ENCODE results near the gene FGF3. TPM values are rescaled to one million over a fixed set of nuclear protein-coding genes. Genes with fewer than 3 reads are reported as not detected.

FGF3 gene
- total and polyA plus RNA-seq, 4 donors: not detected

DNA sequence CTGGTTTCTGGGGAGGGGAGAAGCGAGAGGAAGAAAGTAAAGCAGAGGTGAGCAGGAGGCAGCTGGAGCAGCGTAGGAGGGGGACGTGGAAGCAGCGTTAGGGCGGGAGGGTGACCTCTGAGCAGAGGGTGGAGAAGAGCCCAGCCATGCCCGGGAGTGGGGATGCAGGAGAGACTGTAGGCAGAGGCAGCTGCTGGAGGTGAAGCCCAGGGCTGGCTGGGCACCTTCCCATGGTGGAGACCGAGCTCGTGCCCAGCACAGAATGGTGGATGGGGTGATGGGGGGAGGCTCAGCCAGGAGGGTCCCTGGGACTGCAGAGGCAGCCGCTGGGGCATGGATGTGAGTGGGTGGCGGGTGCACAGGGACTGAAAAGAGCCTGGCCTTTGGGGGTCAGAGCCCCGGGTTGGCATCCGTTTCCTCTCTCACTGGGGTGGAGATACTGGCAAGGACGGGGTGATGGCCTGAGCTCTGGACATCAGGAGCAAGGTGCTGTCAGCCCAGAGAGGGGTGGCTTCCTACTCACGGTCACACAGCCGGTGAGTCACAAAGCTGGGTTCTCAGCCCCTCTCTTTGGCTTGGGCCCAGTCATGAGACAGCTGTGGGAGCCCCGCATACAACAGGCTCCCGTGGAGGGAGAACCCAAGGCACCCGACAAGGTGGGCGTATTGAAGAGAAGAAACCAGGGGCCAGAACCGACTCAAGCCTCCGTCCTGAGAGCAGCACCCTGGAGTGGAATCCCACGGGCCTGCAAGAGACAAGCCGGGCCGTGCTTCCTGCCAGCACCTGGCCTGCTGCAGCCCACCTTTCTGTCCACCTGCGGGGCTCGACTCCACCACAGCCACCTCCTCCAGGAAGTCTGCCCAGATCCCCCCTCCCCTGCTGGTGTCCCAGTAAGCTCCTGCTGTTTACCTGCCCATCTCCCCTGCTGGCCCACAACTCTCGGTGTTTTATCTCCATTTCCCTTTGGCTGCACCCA lies 45.8 kb upstream of the FGF3 start:
- Histone ChIP-seq H3K4me1 (ENCODE audit: control insufficient read depth in 5 of 5, insufficient read depth in 5 of 5, low read length in 5 of 5) (no peaks in the 10 kb centered on the region), H3K4me3 (no peak overlapping the region), H3K36me3 (ENCODE audit: control insufficient read depth in 4 of 4, insufficient read depth in 4 of 4, low read length in 4 of 4) (no peaks in the 10 kb centered on the region), H3K27ac (ENCODE audit: low read depth in 1 of 2, low read length in 1 of 2) (no peak overlapping the region), H3K27me3 (ENCODE audit: control insufficient read depth in 3 of 3, insufficient read depth in 3 of 3, low read length in 2 of 3) (peaks cover 0 to 6% (median 3%) of the 10 kb centered on the region in 3 donors), H3K9me3 (ENCODE audit: control insufficient read depth in 4 of 4, insufficient read depth in 3 of 4, low read length in 3 of 4) (no peaks in the 10 kb centered on the region), H3K9ac (ENCODE audit: insufficient read depth in 1 of 2, low read length in 2 of 2) (no peak overlapping the region)
- no peak for TF ChIP-seq CTCF (IDR thresholded peaks at IDR 0.05; ENCODE audit: control extremely low read depth, extremely low read depth)
- DNase-seq (no peak), ATAC-seq (ENCODE audit: insufficient read depth, low FRiP score) (no peak)
- WGBS, 2 donors: 73 to 80% methylated on average over 26 to 27 of the region's 27 CpGs

DNA sequence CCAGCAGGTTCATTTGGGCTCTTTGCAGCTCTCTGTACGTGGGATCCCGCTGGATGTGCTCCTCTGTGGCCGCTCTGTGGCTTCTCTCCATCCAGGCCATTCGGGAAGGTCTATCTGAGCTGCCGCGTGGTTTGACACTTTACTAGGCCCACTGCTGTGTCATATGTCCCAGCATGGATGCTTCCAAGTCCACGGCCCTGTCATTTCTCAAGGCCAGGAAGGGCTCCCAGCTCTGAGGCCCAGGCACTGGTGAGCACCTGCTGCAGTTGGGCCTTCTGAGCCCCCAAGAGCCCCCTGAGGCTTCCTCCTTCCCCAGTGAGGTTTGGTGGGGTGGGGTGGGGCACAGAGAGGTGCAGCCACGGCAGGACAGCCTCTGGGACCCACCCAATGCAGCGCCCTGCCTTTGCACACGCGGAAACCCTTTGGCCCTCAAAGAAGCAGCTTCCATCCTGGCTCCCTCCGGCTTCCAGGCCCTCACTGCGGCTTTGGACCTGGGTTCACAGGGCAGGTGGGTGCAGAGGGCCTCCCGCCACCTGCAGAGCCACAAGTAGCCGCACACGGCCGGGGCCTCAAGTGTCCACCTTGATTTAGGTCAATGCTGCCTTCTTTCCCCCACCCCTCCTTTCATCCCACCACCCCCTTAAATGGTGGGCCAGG lies 44.5 kb upstream of the FGF3 start:
- peaks cover 0 to 6% (median 0%) of the 10 kb centered on the region in 3 donors for H3K27me3 ChIP-seq (ENCODE audit: control insufficient read depth in 3 of 3, insufficient read depth in 3 of 3, low read length in 2 of 3)
- no peak for ATAC-seq (ENCODE audit: insufficient read depth, low FRiP score)
- no peak overlapping the region for H3K27ac ChIP-seq (ENCODE audit: low read depth in 1 of 2, low read length in 1 of 2)
- H3K9ac ChIP-seq (ENCODE audit: insufficient read depth in 1 of 2, low read length in 2 of 2): no peak overlapping the region
- H3K4me1 ChIP-seq (ENCODE audit: control insufficient read depth in 5 of 5, insufficient read depth in 5 of 5, low read length in 5 of 5): no peaks in the 10 kb centered on the region
- no peak for TF ChIP-seq CTCF (IDR thresholded peaks at IDR 0.05; ENCODE audit: control extremely low read depth, extremely low read depth)
- no peaks in the 10 kb centered on the region for H3K9me3 ChIP-seq (ENCODE audit: control insufficient read depth in 4 of 4, insufficient read depth in 3 of 4, low read length in 3 of 4)
- no peak overlapping the region for H3K4me3 ChIP-seq
- no peak for DNase-seq
- H3K36me3 ChIP-seq (ENCODE audit: control insufficient read depth in 4 of 4, insufficient read depth in 4 of 4, low read length in 4 of 4): no peaks in the 10 kb centered on the region
- WGBS, 2 donors: 87 to 92% methylated on average over 17 of the region's 17 CpGs

- ATAC-seq (ENCODE audit: insufficient read depth, low FRiP score): no peak
- H3K4me1 ChIP-seq (ENCODE audit: control insufficient read depth in 5 of 5, insufficient read depth in 5 of 5, low read length in 5 of 5): no peaks in the 10 kb centered on the region
Observed at GRCh38 chr11:69862797-69863543, 43.8 kb upstream of the FGF3 start.

More at GRCh38 chr11:69862797-69863543, 43.8 kb upstream of the FGF3 start:
- Histone ChIP-seq H3K27ac (ENCODE audit: low read depth in 1 of 2, low read length in 1 of 2) (no peak overlapping the region), H3K9me3 (ENCODE audit: control insufficient read depth in 4 of 4, insufficient read depth in 3 of 4, low read length in 3 of 4) (no peaks in the 10 kb centered on the region), H3K9ac (ENCODE audit: insufficient read depth in 1 of 2, low read length in 2 of 2) (no peak overlapping the region), H3K4me3 (no peak overlapping the region), H3K36me3 (ENCODE audit: control insufficient read depth in 4 of 4, insufficient read depth in 4 of 4, low read length in 4 of 4) (no peaks in the 10 kb centered on the region), H3K27me3 (ENCODE audit: control insufficient read depth in 3 of 3, insufficient read depth in 3 of 3, low read length in 2 of 3) (peaks cover 0 to 5% (median 0%) of the 10 kb centered on the region in 3 donors)
- 76 to 82% methylated on average over 10 to 12 of the region's 12 CpGs for WGBS, 2 donors
- no peak for TF ChIP-seq CTCF (IDR thresholded peaks at IDR 0.05; ENCODE audit: control extremely low read depth, extremely low read depth)
- no peak for DNase-seq
